SH-SY5Y (cell line): ENCODE measurements around the gene RNF186.

ENCODE experiments used
- GATA2 ChIP-seq: IDR thresholded peaks from 2 replicates; pipeline ENCODE4 v1.6.1; 2011; ENCODE audit warnings: mild to moderate bottlenecking, low read depth, low read length
- GATA3 ChIP-seq: IDR thresholded peaks from 2 replicates; pipeline ENCODE4 v1.6.1; 2011; ENCODE audit warnings: low read depth, mild to moderate bottlenecking, low read length, moderate library complexity

DNA sequence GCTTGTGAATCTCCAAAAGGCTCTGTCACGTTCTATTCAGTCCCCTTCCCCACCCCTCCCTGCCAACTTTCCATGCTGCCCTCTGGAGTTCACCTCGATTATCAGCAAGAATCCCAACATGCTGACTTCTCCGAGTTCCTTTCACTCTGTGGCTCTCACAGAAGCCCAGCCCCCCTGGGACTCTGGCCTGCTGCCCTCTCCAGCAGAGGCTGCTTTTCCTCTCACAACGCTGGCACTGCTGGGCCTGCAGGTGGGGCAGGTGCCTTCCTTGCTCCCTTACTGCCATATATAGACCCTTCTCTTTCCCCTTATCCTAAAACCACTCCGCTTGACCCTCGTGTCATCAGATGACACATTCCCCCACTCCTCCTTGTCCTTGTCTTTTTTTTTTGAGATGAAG, 10.2 kb upstream of the RNF186 start:
- TF ChIP-seq GATA3 (no peak), GATA2 (no peak)
